Occipital lobe (tissue), 2 donors: ENCODE results near the gene KCND1. TPM values are rescaled to one million over a fixed set of nuclear protein-coding genes. Genes with fewer than 3 reads are reported as not detected.

ENCODE experiments used
- DNase-seq: peaks from one replicate; lab custom pipeline; 2025; lab: John Stamatoyannopoulos, UW
- total RNA-seq: library from RNA; depleted of rRNA; stranded (reverse); fragments of >200 nt; gene quantifications from one replicate; pipeline ENCODE4 v1.2.3, GENCODE V29; 2014

Gene KCND1
- total RNA-seq, 1 donor from 2014 or later, result 1.1 TPM

- no peak for DNase-seq
Observed at GRCh38 chrX:48938721-48939425, 32.8 kb downstream of the KCND1 start.

DNA sequence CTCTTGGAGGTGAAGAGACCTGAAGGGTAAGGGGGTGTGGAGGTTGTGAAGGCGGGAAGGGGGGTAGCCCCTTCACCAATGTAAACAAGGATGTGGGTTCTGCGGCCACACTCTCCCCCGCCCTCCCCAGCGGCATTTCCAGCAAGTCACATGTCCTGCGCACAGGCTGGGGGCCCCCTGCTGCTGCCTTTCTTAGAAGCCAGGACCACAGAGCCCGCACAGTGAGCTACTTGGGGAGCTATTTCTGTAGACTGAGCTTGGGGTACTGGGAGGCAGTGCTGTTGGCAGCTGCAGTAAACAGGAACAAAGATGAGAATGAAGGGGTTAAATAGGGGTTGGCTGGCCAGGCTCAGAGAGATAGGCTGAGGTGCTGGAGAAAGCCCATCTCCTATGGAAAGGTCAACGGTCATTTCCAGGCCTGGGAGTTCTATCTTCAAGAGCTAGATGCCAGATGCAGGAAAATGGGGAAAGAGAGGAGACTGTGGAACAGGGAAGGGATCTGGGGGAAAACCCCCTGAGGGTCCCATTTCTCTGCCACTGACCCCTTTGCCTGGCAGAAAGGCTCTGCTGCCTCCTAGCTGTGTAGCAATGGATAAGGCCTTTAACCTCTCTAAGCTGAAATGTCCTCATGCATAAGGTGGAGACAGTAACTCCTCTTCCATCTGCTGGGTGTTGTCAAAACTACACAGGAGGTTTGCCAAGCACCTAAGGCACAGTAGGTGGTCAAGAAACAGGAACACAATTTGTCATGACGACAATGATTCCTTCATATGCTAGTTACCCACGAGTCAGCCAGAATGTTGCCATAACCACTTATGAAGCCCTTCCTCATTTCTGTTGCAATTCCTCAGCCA, 34.4 kb downstream of the KCND1 start:
- no peak for DNase-seq

DNA sequence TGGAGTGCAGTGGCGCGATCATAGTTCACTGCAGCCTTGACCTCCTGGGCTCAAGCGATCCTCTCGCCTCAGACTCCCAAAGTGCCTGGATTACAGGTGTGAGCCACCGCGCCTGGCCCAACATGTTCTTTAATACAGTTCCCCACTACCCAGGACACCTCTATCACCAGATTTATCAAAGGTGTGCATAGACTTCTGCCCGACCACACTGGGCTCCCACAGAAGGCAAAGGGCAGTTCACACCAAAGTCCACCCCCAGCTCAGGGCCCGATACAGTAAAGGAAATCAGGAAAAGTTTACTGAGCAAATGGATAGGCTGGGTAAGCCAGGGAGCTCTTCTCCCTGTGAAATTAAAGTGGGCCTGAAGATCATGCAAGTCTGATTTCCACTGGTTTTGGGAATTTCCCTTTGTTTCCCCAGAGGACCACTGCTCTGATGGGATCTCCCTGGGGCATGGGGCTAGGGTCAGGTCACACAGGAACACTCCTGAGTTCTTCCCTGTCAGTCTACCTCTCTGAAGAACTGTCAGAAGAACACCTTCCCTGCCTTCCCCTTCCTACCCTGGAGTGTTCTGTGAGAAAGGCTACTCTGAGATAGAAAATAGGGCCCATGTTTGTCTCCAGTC, 35.1 kb downstream of the KCND1 start:
- no peak for DNase-seq

DNA sequence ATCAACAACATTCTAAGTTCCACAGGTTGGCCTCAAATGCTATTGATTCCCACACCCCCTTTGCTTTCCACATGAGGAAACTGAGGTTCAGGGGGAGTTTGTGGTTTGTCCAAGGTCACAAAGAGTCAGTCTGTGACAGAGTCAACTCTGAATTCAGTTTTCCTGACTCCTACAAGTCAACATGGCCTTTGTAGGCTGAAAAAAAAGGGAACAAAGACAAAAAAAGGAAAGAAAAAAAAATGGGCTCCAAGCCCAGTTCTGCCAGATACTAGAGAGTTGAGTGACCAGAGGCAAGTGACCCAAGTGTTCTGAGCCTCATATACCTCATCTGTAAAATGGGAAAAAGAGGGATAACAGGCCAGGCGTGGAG, 36.4 kb downstream of the KCND1 start:
- no peak for DNase-seq

- no peak for DNase-seq
Observed at GRCh38 chrX:48934581-48935300, 36.9 kb downstream of the KCND1 start.

- no peak for DNase-seq
Observed at GRCh38 chrX:48933757-48934156, 37.9 kb downstream of the KCND1 start.

- no peak for DNase-seq
Observed at GRCh38 chrX:48927736-48928382, 43.8 kb downstream of the KCND1 start.

- DNase-seq, result no peak
Observed at GRCh38 chrX:48927123-48927522, 44.5 kb downstream of the KCND1 start.

DNA sequence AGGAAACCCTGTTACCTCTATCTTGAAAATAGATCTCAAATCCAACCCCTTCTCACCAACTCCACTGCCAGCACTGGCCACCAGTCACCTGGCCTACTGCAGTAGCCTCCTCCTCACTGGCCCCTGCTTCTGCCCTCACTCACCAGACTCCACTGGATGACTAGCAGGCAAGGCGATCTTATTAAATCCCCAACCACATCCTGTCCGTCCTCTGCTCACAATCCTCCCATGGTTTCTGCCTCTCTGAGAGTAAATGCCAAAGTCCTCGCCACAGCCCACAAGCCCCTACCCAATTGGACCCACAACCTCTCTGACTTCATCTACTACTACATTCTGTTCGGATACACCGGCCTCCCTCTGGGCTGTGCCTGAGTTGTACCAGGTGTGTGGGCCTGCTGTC, 47.4 kb downstream of the KCND1 start:
- no peak for DNase-seq

DNA sequence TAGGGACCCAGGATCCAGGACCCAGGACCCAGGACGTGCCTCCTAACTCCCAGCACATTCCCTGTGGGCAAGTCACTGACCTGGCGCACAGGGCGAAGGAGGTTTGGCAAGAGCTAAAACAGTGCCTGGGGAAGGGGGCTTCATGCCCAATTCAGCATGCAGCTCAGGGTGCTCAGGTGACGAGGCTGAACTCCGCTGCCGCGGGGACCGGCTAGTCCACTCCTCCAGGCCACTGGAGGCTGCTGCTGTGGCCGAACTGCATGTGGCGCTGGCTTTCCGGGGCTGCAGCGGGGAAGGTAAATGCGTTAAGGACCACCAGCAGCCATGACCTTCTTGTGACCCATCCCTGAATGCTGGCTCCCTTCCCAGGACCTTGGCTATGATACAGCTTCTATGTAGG, 47.9 kb downstream of the KCND1 start:
- DNase-seq, result no peak

DNA sequence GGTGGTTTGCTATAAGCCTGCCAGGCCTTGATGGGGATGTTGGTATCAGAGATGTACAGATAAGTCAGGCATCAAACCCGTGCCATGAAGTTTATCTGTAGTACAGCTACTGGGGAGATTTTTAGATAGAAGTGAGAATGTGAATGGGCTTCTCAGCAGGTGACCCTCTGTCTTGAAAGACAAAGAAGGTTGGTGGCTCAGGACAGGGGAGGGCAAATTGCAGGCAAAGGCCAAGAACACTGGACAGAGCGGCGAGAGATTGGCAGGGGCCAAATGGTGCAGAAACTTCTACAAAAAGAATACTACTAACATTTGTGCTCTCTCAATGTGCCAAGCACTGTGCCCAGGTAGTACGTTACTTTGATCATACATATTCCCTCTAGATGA, 50.9 kb downstream of the KCND1 start:
- DNase-seq, result no peak

DNA sequence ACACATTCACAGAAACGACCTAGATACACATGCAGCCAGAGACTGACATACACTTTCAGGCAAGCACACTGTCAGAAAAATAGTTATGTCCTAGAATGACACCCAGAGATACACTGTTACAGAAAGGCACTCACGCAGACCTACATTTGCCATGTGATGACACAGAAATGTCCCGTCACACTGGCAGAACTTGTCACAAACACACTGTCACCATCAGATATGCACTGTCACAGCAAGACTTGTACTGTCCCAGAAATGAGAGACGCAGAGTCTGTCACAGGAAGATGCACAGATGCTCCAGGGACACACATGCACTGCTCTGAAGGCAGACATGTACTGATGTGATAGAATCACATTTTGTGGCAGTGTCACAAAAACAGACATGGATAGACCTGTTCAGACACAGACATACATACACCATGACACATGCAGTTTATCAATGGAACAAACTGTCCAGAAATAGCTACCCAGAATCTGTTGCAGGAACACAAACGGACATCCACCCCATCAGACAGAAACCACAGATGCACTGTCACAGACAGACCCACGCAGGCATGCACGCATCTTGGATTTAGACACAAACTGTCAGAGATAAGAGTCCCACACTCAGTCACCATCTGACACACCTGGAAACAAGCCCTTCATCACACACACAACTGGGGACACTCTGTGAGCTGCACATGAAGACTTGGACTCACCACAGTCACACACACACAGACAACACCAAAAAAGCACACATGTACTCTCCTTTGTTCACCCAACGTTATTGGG, 51.5 kb downstream of the KCND1 start:
- no peak for DNase-seq

- DNase-seq, result no peak
Observed at GRCh38 chrX:48919360-48919841, 52.2 kb downstream of the KCND1 start.

- DNase-seq, result peak; percentile 83
Observed at GRCh38 chrX:48918643-48919340, 52.9 kb downstream of the KCND1 start, which contains the start of gene PIM2. Gene PIM2 (minus strand): TSS chrX:48919024. CDS start chrX:48918834, 190 bp downstream.

DNA sequence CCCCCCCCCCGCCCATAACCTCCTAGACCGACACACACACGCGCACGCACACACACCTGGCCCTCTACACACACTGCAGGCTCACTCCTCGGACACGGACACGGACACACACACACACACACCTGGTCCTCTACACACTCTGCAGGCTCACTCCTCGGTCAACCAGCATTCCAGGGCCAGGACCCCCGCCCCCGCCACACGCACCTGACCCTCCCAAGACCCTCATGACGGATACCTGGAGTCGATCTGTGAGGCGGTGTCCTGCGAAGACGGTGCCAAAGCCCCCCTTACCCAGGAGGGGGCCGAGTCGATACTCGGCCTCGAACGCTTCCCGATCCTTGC, 53.4 kb downstream of the KCND1 start:
- DNase-seq, result no peak

GRCh38 chrX:48917139-48918001, 54.3 kb downstream of the KCND1 start:
- DNase-seq, result peak; percentile 74

GRCh38 chrX:48914593-48915493, 56.8 kb downstream of the KCND1 start:
- no peak for DNase-seq
